Activated CD4-positive, alpha-beta T cell treated with anti-CD3 and anti-CD28 coated beads for 36 hours (primary cell): ENCODE measurements around the gene DCC. TPM values are rescaled to one million over a fixed set of nuclear protein-coding genes. Genes with fewer than 3 reads are reported as not detected.

ENCODE experiments used
- ATAC-seq: fragments of 200-7000 bp; cut with Tn5 transposase; one replicate; pipeline ENCODE4 v1.10.0; 2021; ENCODE audit warnings: mild to moderate bottlenecking, moderate library complexity
- CTCF ChIA-PET: fragments of 350-600 bp; sonication (Branson Sonifier 250); formaldehyde crosslinking; loops from one replicate; lab custom pipeline; 2021; ENCODE audit warnings: antibody characterized with exemption; lab: Charles Lee
- POLR2A ChIA-PET: fragments of 350-600 bp; sonication (Branson Sonifier 250); formaldehyde crosslinking; loops from one replicate; lab custom pipeline; 2021; ENCODE audit warnings: antibody characterized with exemption, inconsistent platforms; lab: Charles Lee
- DNase-seq: peaks from one replicate; pipeline ENCODE4 v3.0.0-alpha.2; 2020
- H3K27ac Mint-ChIP-seq: one replicate; pipeline ENCODE4 v1.8.0; 2021; ENCODE audit warnings: mixed read lengths
- H3K27me3 Mint-ChIP-seq: one replicate; pipeline ENCODE4 v1.8.0; 2021; ENCODE audit warnings: mixed read lengths
- H3K36me3 Mint-ChIP-seq: one replicate; pipeline ENCODE4 v1.8.0; 2021; ENCODE audit warnings: low read depth, mixed read lengths
- H3K4me1 Mint-ChIP-seq: one replicate; pipeline ENCODE4 v1.8.0; 2021; ENCODE audit warnings: mixed read lengths
- H3K4me3 Mint-ChIP-seq: one replicate; pipeline ENCODE4 v1.8.0; 2021; ENCODE audit warnings: mild to moderate bottlenecking, moderate library complexity, mixed read lengths
- H3K9me3 Mint-ChIP-seq: one replicate; pipeline ENCODE4 v1.8.0; 2021; ENCODE audit warnings: low read depth, mixed read lengths
- intact Hi-C, 2 experiments: fragments of 100-400 bp; cut with DNase I in 1 of 2; cut with micrococcal nuclease in 1 of 2; formaldehyde crosslinking; loops; one replicate each; pipeline versions ENCODE4 v1.14.2 to v1.15.1; 2022 to 2024; cut with DNase I, micrococcal nuclease
- total RNA-seq, 2 experiments: library from RNA; stranded (reverse); gene quantifications; one replicate each; pipeline ENCODE4 v1.2.3, GENCODE V29; 2021

DCC gene, protein sequence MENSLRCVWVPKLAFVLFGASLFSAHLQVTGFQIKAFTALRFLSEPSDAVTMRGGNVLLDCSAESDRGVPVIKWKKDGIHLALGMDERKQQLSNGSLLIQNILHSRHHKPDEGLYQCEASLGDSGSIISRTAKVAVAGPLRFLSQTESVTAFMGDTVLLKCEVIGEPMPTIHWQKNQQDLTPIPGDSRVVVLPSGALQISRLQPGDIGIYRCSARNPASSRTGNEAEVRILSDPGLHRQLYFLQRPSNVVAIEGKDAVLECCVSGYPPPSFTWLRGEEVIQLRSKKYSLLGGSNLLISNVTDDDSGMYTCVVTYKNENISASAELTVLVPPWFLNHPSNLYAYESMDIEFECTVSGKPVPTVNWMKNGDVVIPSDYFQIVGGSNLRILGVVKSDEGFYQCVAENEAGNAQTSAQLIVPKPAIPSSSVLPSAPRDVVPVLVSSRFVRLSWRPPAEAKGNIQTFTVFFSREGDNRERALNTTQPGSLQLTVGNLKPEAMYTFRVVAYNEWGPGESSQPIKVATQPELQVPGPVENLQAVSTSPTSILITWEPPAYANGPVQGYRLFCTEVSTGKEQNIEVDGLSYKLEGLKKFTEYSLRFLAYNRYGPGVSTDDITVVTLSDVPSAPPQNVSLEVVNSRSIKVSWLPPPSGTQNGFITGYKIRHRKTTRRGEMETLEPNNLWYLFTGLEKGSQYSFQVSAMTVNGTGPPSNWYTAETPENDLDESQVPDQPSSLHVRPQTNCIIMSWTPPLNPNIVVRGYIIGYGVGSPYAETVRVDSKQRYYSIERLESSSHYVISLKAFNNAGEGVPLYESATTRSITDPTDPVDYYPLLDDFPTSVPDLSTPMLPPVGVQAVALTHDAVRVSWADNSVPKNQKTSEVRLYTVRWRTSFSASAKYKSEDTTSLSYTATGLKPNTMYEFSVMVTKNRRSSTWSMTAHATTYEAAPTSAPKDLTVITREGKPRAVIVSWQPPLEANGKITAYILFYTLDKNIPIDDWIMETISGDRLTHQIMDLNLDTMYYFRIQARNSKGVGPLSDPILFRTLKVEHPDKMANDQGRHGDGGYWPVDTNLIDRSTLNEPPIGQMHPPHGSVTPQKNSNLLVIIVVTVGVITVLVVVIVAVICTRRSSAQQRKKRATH (N-terminal part only)
- not detected for total RNA-seq

DNA sequence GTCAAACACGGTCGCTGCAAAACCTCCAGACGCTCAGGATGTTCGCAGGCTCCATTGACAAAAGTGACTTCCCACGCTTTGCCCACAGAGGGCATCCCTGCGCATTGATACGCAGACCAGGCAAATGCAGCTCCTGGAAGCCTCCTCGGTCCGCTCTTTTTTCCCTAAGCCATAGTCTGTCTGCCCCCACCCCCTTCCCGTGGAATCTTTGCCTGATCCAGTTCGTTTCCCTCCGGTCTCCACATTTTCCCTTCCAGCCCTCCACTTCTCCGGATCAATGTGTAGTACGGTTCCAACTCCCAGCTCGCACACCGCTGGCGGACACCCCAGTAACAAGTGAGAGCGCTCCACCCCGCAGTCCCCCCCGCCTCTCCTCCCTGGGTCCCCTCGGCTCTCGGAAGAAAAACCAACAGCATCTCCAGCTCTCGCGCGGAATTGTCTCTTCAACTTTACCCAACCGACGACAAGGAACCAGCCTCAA lies at the start of gene DCC:
Gene DCC (plus strand): TSS at position 307 of the 481 bp plus-strand sequence. CDS start 591 bp downstream, outside the sequence.
- DNase-seq: no peak
- intact Hi-C loops: no loop called here

DNA sequence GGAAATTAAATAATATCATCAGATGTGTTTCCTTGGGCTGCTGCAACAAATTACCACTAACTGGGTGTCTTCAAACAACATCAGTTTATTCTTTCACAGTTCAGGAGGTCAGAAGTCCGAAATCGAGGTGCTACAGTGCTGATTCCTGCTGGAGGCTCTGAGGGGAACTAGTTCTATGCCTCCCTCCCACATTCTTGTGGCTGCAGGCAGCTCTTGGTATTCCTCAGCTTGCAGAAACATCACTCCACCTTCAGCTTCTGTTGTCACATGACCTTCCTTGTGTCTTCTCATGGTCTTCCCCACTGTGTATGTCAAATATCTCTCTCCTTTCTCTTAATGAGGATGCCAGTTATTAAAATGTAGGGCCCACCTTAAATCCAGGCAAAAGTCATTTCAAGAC lies 29.3 kb upstream of the DCC start:
- no peaks in the 10 kb centered on the region for H3K4me1 Mint-ChIP-seq
- intact Hi-C loops: no loop called here
- DNase-seq: no peak
- no peaks in the 10 kb centered on the region for H3K27me3 Mint-ChIP-seq
- no peak overlapping the region for H3K27ac Mint-ChIP-seq
- CTCF ChIA-PET: no interaction called here
- H3K4me3 Mint-ChIP-seq: no peak overlapping the region
- no peaks in the 10 kb centered on the region for H3K36me3 Mint-ChIP-seq
- ATAC-seq: no peak
- no peaks in the 10 kb centered on the region for H3K9me3 Mint-ChIP-seq
- POLR2A ChIA-PET: no interaction called here

More for the DNA sequence above, at the start of gene DCC:
- H3K27me3 Mint-ChIP-seq: peaks cover 36% of the 10 kb centered on the region
- ChIA-PET CTCF (no interaction called here), POLR2A (no interaction called here)
- no peak for ATAC-seq
- no peak within 1 kb of the TSS for H3K27ac Mint-ChIP-seq
- H3K9me3 Mint-ChIP-seq: no peaks in the 10 kb centered on the region
- H3K4me1 Mint-ChIP-seq: peaks cover 2% of the 10 kb centered on the region
- H3K36me3 Mint-ChIP-seq: no peaks in the 10 kb centered on the region
- no peak within 1 kb of the TSS for H3K4me3 Mint-ChIP-seq

DNA sequence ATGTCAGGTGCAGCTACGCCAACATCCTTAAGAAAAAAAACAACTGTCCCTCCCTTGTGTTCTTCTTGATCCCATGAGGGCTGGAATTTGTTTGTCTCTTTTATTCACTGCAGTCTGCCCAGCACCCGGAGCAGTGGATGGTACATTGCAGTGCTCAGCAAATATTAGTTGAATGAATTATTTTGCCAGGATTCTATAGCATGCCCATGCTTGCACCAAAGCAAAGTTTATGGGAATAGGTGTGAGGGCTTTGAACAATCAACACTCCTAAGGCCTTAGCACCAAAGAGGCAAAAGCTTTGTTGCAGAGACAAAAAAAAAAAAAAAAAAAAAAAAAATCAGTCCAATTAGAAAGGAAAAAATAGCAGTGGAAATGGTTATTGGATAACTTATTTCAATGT lies 28.7 kb upstream of the DCC start:
- intact Hi-C loops: no loop called here
- DNase-seq (no peak), ATAC-seq (no peak)
- CTCF ChIA-PET: no interaction called here
- Mint-ChIP-seq H3K4me1 (no peaks in the 10 kb centered on the region), H3K27me3 (no peaks in the 10 kb centered on the region), H3K36me3 (no peaks in the 10 kb centered on the region), H3K27ac (no peak overlapping the region), H3K4me3 (no peak overlapping the region), H3K9me3 (no peaks in the 10 kb centered on the region)
- POLR2A ChIA-PET: no interaction called here

DNA sequence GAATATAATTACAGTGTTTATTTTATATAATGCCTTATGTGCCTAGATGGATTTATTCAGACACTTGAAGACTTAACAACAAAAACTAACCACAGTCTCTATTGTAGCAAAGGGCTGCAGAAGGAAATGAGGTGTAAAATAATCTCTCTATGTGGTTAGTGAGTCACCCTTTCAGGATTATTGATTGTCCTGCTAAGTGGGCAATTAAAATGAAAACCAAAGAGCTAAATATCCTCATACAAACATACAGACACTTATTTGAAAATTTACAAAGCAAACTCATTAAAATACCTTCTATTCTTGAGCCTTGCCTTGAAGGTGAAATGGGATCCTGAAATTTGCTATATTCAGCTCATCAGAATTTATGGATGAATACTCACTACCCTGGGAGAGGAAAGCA lies 27.7 kb upstream of the DCC start:
- Mint-ChIP-seq H3K9me3 (no peaks in the 10 kb centered on the region), H3K4me1 (no peaks in the 10 kb centered on the region), H3K4me3 (no peak overlapping the region), H3K36me3 (no peaks in the 10 kb centered on the region), H3K27me3 (no peaks in the 10 kb centered on the region), H3K27ac (no peak overlapping the region)
- ChIA-PET POLR2A (no interaction called here), CTCF (no interaction called here)
- ATAC-seq: no peak
- DNase-seq: no peak
- intact Hi-C loops: no loop called here

DNA sequence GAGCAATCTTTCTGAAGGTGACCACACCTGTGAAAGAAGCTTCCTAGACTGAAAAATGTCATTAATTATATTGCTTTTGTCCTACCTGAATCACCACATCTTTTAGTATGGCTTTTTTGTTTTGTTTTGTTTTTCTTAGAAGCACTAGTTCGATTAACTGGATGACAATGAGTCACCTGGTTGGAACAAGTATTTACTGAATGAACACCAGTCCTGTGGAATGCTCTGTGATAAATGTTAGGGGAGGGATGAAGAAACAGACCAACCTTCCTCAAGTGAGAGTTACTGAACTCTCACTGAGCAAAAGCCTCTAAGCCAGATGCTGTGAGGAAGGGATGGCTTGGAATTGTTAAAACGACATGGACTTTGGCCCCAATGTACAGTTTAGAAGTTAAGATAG lies 26.8 kb upstream of the DCC start:
- CTCF ChIA-PET: no interaction called here
- H3K9me3 Mint-ChIP-seq: no peaks in the 10 kb centered on the region
- H3K36me3 Mint-ChIP-seq: no peaks in the 10 kb centered on the region
- no peak overlapping the region for H3K4me3 Mint-ChIP-seq
- H3K4me1 Mint-ChIP-seq: no peaks in the 10 kb centered on the region
- POLR2A ChIA-PET: no interaction called here
- H3K27ac Mint-ChIP-seq: no peak overlapping the region
- DNase-seq (no peak), ATAC-seq (no peak)
- intact Hi-C loops: no loop called here
- no peaks in the 10 kb centered on the region for H3K27me3 Mint-ChIP-seq

DNA sequence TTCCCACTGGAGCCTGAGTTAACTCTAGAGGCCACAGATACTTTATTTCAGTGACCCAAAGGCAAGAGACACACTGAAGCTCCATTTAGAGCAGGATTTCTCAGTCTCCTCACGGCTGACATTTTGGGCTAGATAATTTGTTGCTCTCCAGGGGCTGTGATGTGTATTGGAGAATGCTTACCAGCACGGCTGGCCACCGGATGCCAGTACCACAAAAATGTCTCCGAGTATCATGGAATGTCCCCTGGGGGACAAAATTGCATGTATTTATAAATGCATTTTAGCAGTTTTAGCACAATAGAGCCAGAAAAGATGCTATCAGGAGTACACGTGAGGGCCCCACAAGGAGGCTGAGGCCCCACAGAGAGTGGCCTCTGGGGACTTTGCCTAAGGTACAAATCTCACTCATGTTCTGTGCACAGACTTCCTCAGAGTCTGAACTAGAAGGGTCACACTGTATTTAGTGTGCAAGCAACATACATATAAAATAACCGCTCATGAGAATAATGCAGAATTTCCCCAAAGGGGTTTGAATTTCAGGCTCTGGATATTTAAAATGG lies 20.5 kb upstream of the DCC start:
- intact Hi-C loops: no loop called here
- POLR2A ChIA-PET: no interaction called here
- H3K36me3 Mint-ChIP-seq: no peaks in the 10 kb centered on the region
- H3K27me3 Mint-ChIP-seq: no peaks in the 10 kb centered on the region
- no peaks in the 10 kb centered on the region for H3K9me3 Mint-ChIP-seq
- H3K27ac Mint-ChIP-seq: no peak overlapping the region
- ATAC-seq: no peak
- no peak overlapping the region for H3K4me3 Mint-ChIP-seq
- no peaks in the 10 kb centered on the region for H3K4me1 Mint-ChIP-seq
- no peak for DNase-seq
- CTCF ChIA-PET: no interaction called here

DNA sequence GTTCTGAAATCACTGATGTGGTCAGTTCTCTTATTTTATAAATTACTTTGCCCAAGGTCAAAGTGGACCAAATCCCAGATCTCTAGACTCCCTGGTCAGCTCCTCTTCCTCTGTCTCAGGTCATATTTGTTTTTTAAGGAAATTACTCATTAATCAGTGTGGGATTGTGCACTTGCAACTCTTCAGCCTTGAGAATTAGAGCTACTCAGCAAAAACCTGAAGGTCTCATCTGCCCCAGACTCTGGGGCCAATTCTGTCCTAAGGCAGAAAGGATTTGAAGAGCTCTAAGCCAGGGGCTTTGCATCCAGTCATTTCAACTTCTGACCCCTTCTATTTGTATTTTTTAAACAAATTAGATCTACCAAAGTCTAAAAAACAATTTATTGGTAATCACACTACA lies 17.7 kb upstream of the DCC start:
- ChIA-PET CTCF (no interaction called here), POLR2A (no interaction called here)
- intact Hi-C loops: no loop called here
- DNase-seq (no peak), ATAC-seq (no peak)
- Mint-ChIP-seq H3K4me1 (no peaks in the 10 kb centered on the region), H3K27ac (no peak overlapping the region), H3K36me3 (no peaks in the 10 kb centered on the region), H3K27me3 (no peaks in the 10 kb centered on the region), H3K9me3 (no peaks in the 10 kb centered on the region), H3K4me3 (no peak overlapping the region)

DNA sequence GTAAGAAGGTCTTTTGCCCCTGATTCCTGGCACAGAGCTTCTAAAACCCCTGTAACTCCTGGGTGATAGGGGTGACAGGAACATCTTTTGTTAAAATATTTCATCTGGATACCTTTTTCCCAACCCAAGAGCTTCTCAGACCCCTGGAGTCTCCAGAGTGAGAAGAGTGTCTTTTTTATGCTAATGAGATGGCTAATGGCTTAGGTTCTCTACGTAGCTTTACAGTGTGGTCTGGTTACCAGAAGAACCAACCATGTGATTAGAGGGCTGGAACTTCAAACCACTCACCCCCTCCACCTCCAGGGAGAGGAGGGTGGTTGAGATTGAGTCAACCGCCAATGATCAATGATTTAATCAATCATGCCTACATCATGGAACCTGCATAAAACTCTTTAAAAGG lies 16.2 kb upstream of the DCC start:
- intact Hi-C loops: no loop called here
- Mint-ChIP-seq H3K4me3 (no peak overlapping the region), H3K4me1 (no peaks in the 10 kb centered on the region), H3K36me3 (no peaks in the 10 kb centered on the region), H3K9me3 (no peaks in the 10 kb centered on the region), H3K27ac (no peak overlapping the region), H3K27me3 (no peaks in the 10 kb centered on the region)
- CTCF ChIA-PET: no interaction called here
- DNase-seq (no peak), ATAC-seq (no peak)
- POLR2A ChIA-PET: no interaction called here

DNA sequence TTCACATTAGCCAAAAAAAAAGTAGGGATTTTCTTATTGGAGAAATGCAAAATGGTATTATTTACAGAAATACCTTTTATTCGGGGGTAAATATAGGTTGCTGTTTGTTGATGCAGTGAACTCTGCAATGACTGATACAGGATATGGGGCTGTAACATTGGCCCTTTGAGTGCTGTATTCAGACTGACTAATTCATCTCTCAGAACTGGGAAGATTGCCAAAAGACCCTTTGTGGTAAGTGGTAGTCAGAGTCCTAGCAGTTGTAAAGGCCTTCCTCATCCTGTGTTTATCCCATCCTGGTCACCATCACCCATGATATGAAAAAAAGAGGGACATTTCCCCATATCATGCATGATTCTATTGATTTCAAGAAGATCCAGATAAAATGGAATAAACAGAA lies 14.0 kb upstream of the DCC start:
- intact Hi-C loops: no loop called here
- Mint-ChIP-seq H3K27me3 (no peaks in the 10 kb centered on the region), H3K4me3 (no peak overlapping the region), H3K9me3 (no peaks in the 10 kb centered on the region), H3K36me3 (no peaks in the 10 kb centered on the region), H3K27ac (no peak overlapping the region), H3K4me1 (no peaks in the 10 kb centered on the region)
- ATAC-seq (no peak), DNase-seq (no peak)
- POLR2A ChIA-PET: no interaction called here
- CTCF ChIA-PET: no interaction called here

DNA sequence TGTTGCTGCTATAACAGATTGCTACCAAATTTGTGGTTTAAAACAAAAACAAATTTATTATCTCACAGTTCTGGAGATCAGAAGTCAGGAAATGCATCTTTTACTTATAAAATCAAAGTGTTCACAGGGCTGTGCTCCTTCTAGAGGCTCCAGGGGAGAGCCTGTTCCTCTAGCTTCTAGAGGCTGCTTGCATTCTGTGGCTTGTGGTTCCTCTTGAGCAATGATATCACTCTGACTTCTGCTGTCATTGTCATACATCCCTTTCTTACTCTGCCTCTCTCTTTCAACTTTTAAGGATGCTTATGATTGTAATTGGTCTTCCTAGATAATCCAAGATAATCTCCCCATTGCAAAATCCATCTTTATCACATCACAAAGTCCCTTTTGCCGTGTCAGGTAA lies 6.1 kb upstream of the DCC start:
- Mint-ChIP-seq H3K36me3 (no peaks in the 10 kb centered on the region), H3K27ac (no peak overlapping the region), H3K27me3 (peaks cover 7% of the 10 kb centered on the region), H3K4me3 (no peak overlapping the region), H3K9me3 (no peaks in the 10 kb centered on the region), H3K4me1 (no peaks in the 10 kb centered on the region)
- ATAC-seq: no peak
- DNase-seq: no peak
- CTCF ChIA-PET: interaction anchor here (0.6 kb wide), 1 partner anchor 11 kb away, joined by 4 read pairs; no protein-coding TSS in a partner anchor
- intact Hi-C loops: no loop called here
- POLR2A ChIA-PET: no interaction called here

DNA sequence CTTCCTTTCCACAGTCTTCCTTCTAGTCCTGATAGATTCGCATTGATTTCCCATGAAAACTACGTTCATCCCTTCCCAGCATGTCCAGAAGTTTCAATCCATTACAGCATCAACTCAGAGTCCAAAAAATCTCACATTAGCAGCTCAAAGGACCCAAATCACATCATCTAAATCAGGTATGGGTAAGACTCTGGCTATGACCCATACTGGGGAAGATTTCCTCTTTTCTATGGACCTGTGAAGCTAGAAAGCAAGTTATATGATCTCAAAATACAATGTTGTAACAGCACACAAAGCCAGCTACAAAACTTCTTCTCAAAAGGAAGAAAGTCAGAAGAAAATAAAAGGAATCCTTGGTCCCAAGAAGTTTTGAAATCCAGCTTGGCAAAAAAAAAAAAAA lies 5.7 kb upstream of the DCC start:
- H3K4me3 Mint-ChIP-seq: no peak overlapping the region
- POLR2A ChIA-PET: no interaction called here

More for the DNA sequence above, 5.7 kb upstream of the DCC start:
- no peak overlapping the region for H3K27ac Mint-ChIP-seq
- ATAC-seq (no peak), DNase-seq (no peak)
- H3K9me3 Mint-ChIP-seq: no peaks in the 10 kb centered on the region
- H3K27me3 Mint-ChIP-seq: peaks cover 11% of the 10 kb centered on the region
- H3K4me1 Mint-ChIP-seq: no peaks in the 10 kb centered on the region
- intact Hi-C loops: no loop called here
- no peaks in the 10 kb centered on the region for H3K36me3 Mint-ChIP-seq
- CTCF ChIA-PET: interaction anchor here (0.6 kb wide), 1 partner anchor 11 kb away, joined by 4 read pairs; no protein-coding TSS in a partner anchor
